GM20000 (cell line): ENCODE results near the gene PTP4A1.
"Not testable (repeated sequence)": the region's sequence is repeated elsewhere in the genome, so short reads cannot be mapped to it uniquely, and the experiment has no call there.

Experiments
- DNase-seq: peaks from one replicate; pipeline ENCODE4 v3.0.0; 2012; ENCODE audit warnings: low spot score
- CTCF ChIP-seq: IDR thresholded peaks from 2 replicates; pipeline ENCODE4 v1.5.1; 2012; ENCODE audit warnings: mild to moderate bottlenecking, control low read depth; ENCODE audit errors: extremely low read depth, missing control alignments

PTP4A1 gene

GRCh38 chr6:63582579-63583231 is 10.4 kb downstream of the PTP4A1 start:
- no peak for TF ChIP-seq CTCF
- no peak for DNase-seq

- no peak for TF ChIP-seq CTCF
- DNase-seq = no peak
These were observed 11.8 kb downstream of the PTP4A1 start for GRCh38 chr6:63584125-63584514.

GRCh38 chr6:63584566-63584965 is 12.3 kb downstream of the PTP4A1 start:
- DNase-seq = no peak
- no peak for TF ChIP-seq CTCF

GRCh38 chr6:63585652-63586051 is 13.4 kb downstream of the PTP4A1 start:
- not testable (repeated sequence) for DNase-seq

GRCh38 chr6:63589952-63590411 is 17.7 kb downstream of the PTP4A1 start:
- TF ChIP-seq CTCF = no peak
- DNase-seq = no peak

- TF ChIP-seq CTCF = no peak
- no peak for DNase-seq
These were observed 20.6 kb downstream of the PTP4A1 start for GRCh38 chr6:63592886-63593285.

- no peak for TF ChIP-seq CTCF
- no peak for DNase-seq
These were observed 25.1 kb downstream of the PTP4A1 start for GRCh38 chr6:63597141-63598048.
